Upper lobe of left lung (tissue), 6 donors: ENCODE measurements around the gene MACROD2. TPM values are rescaled to one million over a fixed set of nuclear protein-coding genes. Genes with fewer than 3 reads are reported as not detected.
A peak's percentile ranks its signal among the peaks of the same experiment; 100 is the strongest.

Experiments
- ATAC-seq, 2 donors: fragments of 200-7000 bp; cut with Tn5 transposase; one replicate each; pipeline ENCODE4 v1.9.1; 2022; ENCODE audit warnings: mild to moderate bottlenecking in 2 of 2, moderate library complexity in 2 of 2; ENCODE audit not compliant: low FRiP score in 2 of 2
- DNase-seq, 2 donors: peaks; one replicate each; pipeline ENCODE4 v3.0.0-alpha.2; 2019 to 2020
- H3K27ac ChIP-seq, 4 donors: fragments of 200-600 bp; sonication (generic); one replicate each; pipeline ENCODE4 v1.5.1; 2016 to 2019
- H3K27me3 ChIP-seq, 4 donors: fragments of 200-600 bp; sonication (generic); one replicate each; pipeline ENCODE4 v1.5.1; 2017 to 2019
- H3K36me3 ChIP-seq, 4 donors: fragments of 200-600 bp; sonication (generic); one replicate each; pipeline ENCODE4 v1.5.1; 2016 to 2019
- H3K4me1 ChIP-seq, 4 donors: fragments of 200-600 bp; sonication (generic); one replicate each; pipeline ENCODE4 v1.5.1; 2018 to 2019
- H3K4me3 ChIP-seq, 4 donors: fragments of 200-600 bp; sonication (generic); one replicate each; pipeline ENCODE4 v1.5.1; 2017 to 2019; ENCODE audit warnings: mild to moderate bottlenecking in 2 of 4, moderate library complexity in 1 of 4
- H3K9me3 ChIP-seq, 4 donors: fragments of 200-600 bp; sonication (generic); one replicate each; pipeline ENCODE4 v1.5.1; 2018 to 2019
- EP300 ChIP-seq, 4 donors: sonication (generic); formaldehyde crosslinking; IDR thresholded peaks; one replicate each; pipeline ENCODE4 v1.5.1; 2017; ENCODE audit warnings: antibody characterized with exemption in 4 of 4, control low read depth in 2 of 4
- POLR2A ChIP-seq, 4 donors: fragments of 450-650 bp; IDR thresholded peaks; one replicate each; pipeline ENCODE4 v1.5.1; 2016 to 2017; ENCODE audit warnings: antibody characterized with exemption in 4 of 4, mild to moderate bottlenecking in 2 of 4
- POLR2AphosphoS5 ChIP-seq, 2 donors: sonication (generic); formaldehyde crosslinking; IDR thresholded peaks; one replicate each; pipeline ENCODE4 v1.5.1; 2017; ENCODE audit warnings: antibody characterized with exemption in 2 of 2
- WGBS, 2 donors: methylation state at CpG; one replicate each; pipeline ENCODE4 v1.1.5; 2017 to 2018; 5-methylcytosine and 5-hydroxymethylcytosine counted together
- total RNA-seq, 6 donors: library from RNA; depleted of rRNA in 4 of 6; stranded (reverse); fragments of >200 nt in 4 of 6; gene quantifications; one replicate each; pipeline versions ENCODE4 v1.1.0 to v1.2.1, GENCODE V29; 2016 to 2021
- TF ChIP-seq, protein P1 (sequence below), 6 experiments: fragments of 450-650 bp in 4 of 6; fragments of 200-600 bp in 2 of 6; sonication (generic) in 2 of 6; IDR thresholded peaks; one replicate each; pipeline ENCODE4 v1.5.1; 2016 to 2019; ENCODE audit warnings: antibody characterized with exemption in 6 of 6
- donor health status: DM: no; HTN: no; CAD: no; lungs with moderate emphysema.
- donor health status: DM: no; HTN: yes; CAD: no; lungs with severe emphysema.

MACROD2 gene
- total RNA-seq, 6 donors from 2014 or later = 20.7 to 84.3 (median 36.3) TPM

DNA sequence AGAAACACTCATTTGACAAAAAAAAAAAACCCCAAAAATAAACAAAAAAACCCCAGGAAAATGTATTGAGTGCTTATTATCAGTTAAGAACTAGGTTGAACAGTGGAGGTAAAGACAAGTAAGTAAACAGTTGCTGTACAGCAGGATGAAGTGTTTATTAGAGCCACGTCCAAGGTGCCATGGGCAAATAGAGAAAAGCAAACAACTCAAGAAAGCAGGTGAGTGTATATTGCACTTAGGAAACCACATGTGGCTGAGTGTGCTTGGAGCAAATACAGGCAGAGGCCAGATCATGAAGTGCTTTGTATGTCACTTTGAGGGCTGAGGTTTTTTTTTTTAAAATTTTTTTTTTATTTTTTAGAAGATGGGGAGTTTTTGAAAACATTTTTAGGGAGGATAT is 98.3 kb downstream of the MACROD2 start:
- peak in 1 of 2 donors; percentile 56 for DNase-seq
- no peaks in the 10 kb centered on the region for H3K36me3 ChIP-seq
- H3K9me3 ChIP-seq = no peaks in the 10 kb centered on the region
- no peak overlapping the region for H3K4me3 ChIP-seq
- TF ChIP-seq POLR2AphosphoS5 (IDR thresholded peaks at IDR 0.05) (peak in 1 of 2 donors; percentile 14), EP300 (IDR thresholded peaks at IDR 0.05) (peak in 1 of 4 donors; percentile 78), POLR2A (IDR thresholded peaks at IDR 0.05) (no peak)
- TF ChIP-seq, protein P1, sequence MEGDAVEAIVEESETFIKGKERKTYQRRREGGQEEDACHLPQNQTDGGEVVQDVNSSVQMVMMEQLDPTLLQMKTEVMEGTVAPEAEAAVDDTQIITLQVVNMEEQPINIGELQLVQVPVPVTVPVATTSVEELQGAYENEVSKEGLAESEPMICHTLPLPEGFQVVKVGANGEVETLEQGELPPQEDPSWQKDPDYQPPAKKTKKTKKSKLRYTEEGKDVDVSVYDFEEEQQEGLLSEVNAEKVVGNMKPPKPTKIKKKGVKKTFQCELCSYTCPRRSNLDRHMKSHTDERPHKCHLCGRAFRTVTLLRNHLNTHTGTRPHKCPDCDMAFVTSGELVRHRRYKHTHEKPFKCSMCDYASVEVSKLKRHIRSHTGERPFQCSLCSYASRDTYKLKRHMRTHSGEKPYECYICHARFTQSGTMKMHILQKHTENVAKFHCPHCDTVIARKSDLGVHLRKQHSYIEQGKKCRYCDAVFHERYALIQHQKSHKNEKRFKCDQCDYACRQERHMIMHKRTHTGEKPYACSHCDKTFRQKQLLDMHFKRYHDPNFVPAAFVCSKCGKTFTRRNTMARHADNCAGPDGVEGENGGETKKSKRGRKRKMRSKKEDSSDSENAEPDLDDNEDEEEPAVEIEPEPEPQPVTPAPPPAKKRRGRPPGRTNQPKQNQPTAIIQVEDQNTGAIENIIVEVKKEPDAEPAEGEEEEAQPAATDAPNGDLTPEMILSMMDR (IDR thresholded peaks at IDR 0.05) = no peak
- H3K4me1 ChIP-seq = peaks cover 0 to 5% (median 2%) of the 10 kb centered on the region in 4 donors
- 32 to 48% methylated on average over 1 of the region's 1 CpG for WGBS, 2 donors
- no peaks in the 10 kb centered on the region for H3K27me3 ChIP-seq
- no peak overlapping the region for H3K27ac ChIP-seq
- peak; percentile 57 to 89 for ATAC-seq

DNA sequence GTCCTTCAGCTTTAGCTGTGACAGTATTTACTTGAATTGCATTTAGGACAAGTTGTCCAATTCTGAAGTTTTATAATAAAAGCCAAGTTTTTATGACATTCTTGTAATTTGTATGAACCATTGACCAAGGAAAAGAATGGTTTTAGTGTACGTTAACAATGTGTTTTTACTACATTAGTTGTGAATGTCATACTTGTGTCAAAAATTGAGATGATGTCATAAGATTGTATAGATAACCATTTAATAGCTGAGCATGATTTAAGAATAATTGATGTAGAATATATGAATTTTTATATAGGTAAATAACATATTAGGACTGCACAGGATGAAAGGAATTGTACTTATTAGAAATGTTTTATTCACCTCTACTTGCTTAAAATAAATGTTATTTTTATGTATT is 102.9 kb downstream of the MACROD2 start:
- no peak overlapping the region for H3K27ac ChIP-seq
- no peak for ATAC-seq
- H3K27me3 ChIP-seq = no peaks in the 10 kb centered on the region
- H3K4me1 ChIP-seq = peaks cover 0 to 5% (median 2%) of the 10 kb centered on the region in 4 donors
- no peak overlapping the region for H3K4me3 ChIP-seq
- no peaks in the 10 kb centered on the region for H3K36me3 ChIP-seq
- WGBS, 2 donors = 95 to 97% methylated on average over 1 of the region's 1 CpG
- no peak for DNase-seq
- no peak for TF ChIP-seq EP300 (IDR thresholded peaks at IDR 0.05)
- no peak for TF ChIP-seq POLR2AphosphoS5 (IDR thresholded peaks at IDR 0.05)
- TF ChIP-seq, protein P1 (IDR thresholded peaks at IDR 0.05) = no peak
- TF ChIP-seq POLR2A (IDR thresholded peaks at IDR 0.05) = no peak
- no peaks in the 10 kb centered on the region for H3K9me3 ChIP-seq

DNA sequence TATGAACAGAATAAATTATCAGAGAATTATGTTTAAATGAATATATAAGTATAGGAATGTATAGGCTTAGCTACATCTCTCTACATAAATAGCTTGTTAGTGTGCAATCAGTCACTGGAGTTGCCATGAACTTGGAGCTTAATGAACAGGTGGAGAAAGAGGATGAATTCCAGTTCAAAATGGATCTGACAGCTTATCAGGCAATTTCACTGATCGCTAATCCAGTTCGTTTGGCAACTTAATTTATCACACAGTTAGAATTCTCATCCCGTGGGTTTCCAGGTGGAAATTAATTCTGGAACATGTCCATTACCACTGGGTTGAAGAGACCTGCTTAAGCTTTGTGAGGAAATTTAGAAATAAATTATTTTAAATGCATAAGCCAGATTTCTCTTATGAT is 118.1 kb downstream of the MACROD2 start:
- ATAC-seq = no peak
- WGBS, 2 donors = 81 to 93% methylated on average over 3 of the region's 3 CpGs
- H3K9me3 ChIP-seq = peaks cover 0 to 4% (median 0%) of the 10 kb centered on the region in 4 donors
- H3K27me3 ChIP-seq = no peaks in the 10 kb centered on the region
- DNase-seq = no peak
- H3K4me1 ChIP-seq = no peaks in the 10 kb centered on the region
- TF ChIP-seq POLR2AphosphoS5 (IDR thresholded peaks at IDR 0.05) (no peak), EP300 (IDR thresholded peaks at IDR 0.05) (no peak), POLR2A (IDR thresholded peaks at IDR 0.05) (no peak)
- TF ChIP-seq, protein P1 (IDR thresholded peaks at IDR 0.05) = no peak
- H3K36me3 ChIP-seq = no peaks in the 10 kb centered on the region
- no peak overlapping the region for H3K27ac ChIP-seq
- no peak overlapping the region for H3K4me3 ChIP-seq

DNA sequence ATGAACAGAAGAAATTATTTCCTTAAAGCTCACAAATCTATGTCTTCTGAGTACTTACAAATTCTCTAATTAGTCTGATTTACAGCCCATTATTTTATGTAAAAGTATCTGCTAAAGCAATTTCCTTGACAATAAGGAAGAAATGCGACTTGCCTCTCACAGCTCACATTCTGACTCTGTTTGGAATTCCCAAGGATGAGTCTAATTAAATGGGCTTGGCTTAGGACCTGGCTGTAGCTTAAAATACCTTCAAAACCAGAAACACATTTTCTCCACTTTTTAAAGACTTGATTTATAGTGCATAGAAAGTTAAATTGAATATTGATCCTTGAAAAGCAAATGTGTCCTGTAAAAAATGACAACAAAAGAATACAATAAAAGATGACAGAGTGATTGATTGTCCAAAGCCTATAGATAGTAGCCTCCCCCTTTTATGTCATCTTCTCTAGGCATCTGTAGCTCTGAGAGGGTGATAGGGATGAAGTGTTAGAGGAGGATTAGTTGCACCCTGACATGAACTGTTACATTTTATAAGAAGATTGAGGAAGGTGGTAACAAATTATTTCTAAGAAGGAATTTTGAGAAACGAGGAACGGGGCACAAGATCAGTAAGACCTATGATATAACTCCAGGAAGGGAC is 118.9 kb downstream of the MACROD2 start:
- Histone ChIP-seq H3K4me3 (no peak overlapping the region), H3K4me1 (no peaks in the 10 kb centered on the region), H3K36me3 (no peaks in the 10 kb centered on the region), H3K27me3 (no peaks in the 10 kb centered on the region), H3K9me3 (peaks cover 0 to 4% (median 0%) of the 10 kb centered on the region in 4 donors), H3K27ac (no peak overlapping the region)
- no peak for DNase-seq
- ATAC-seq = no peak
- WGBS, 2 donors = 67 to 82% methylated on average over 3 of the region's 3 CpGs
- TF ChIP-seq POLR2A (IDR thresholded peaks at IDR 0.05) (no peak), EP300 (IDR thresholded peaks at IDR 0.05) (no peak), POLR2AphosphoS5 (IDR thresholded peaks at IDR 0.05) (no peak)
- TF ChIP-seq, protein P1 (IDR thresholded peaks at IDR 0.05) = no peak

DNA sequence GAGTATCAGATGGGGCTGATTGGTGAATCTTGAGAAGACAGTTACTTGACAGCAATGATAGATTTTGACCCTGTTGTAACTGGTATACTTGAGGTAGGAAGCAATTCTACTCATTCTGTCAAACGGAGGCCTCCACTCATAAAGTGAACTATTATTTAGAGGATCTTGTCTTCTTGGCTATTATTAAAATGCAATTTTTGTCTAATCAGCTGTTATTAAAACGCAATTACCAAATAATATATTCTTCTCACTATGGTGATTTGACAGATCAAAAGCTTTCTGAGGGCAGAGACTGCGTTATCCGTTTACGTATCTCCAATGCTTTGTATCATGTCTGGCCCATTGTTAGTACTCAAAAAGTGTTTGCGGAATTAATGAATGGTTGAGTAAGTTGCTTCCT is 120.7 kb downstream of the MACROD2 start:
- no peak for DNase-seq
- Histone ChIP-seq H3K27me3 (no peaks in the 10 kb centered on the region), H3K4me3 (no peak overlapping the region), H3K27ac (no peak overlapping the region), H3K36me3 (no peaks in the 10 kb centered on the region), H3K9me3 (no peaks in the 10 kb centered on the region), H3K4me1 (no peaks in the 10 kb centered on the region)
- TF ChIP-seq POLR2A (IDR thresholded peaks at IDR 0.05) (no peak), POLR2AphosphoS5 (IDR thresholded peaks at IDR 0.05) (no peak), EP300 (IDR thresholded peaks at IDR 0.05) (no peak)
- TF ChIP-seq, protein P1 (IDR thresholded peaks at IDR 0.05) = no peak
- 81 to 88% methylated on average over 6 of the region's 6 CpGs for WGBS, 2 donors
- no peak for ATAC-seq
